Measurements from ENCODE around the gene TMEM101.

DNA sequence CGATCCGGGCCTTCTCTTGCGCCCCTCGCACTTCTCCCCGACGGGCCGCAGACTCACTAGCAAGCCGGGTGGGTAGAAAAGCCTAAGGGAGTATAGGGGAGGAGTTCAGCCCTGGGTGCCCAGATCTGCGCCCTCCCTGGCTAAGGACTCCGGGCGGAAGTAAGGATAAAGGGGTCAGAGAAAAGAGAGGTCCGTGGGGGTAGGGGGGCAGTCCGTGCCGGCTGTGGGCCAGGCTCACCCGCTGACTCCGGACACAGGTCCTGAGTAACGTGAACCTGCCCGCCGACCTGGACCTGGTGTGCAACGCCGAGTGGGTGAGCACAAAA lies 8.5 kb downstream of the TMEM101 start:
- TF ChIP-seq, protein P1, sequence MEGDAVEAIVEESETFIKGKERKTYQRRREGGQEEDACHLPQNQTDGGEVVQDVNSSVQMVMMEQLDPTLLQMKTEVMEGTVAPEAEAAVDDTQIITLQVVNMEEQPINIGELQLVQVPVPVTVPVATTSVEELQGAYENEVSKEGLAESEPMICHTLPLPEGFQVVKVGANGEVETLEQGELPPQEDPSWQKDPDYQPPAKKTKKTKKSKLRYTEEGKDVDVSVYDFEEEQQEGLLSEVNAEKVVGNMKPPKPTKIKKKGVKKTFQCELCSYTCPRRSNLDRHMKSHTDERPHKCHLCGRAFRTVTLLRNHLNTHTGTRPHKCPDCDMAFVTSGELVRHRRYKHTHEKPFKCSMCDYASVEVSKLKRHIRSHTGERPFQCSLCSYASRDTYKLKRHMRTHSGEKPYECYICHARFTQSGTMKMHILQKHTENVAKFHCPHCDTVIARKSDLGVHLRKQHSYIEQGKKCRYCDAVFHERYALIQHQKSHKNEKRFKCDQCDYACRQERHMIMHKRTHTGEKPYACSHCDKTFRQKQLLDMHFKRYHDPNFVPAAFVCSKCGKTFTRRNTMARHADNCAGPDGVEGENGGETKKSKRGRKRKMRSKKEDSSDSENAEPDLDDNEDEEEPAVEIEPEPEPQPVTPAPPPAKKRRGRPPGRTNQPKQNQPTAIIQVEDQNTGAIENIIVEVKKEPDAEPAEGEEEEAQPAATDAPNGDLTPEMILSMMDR (conservative IDR thresholded peaks at IDR 0.05) = no peak
- TF ChIP-seq EZH2 (IDR thresholded peaks at IDR 0.05; ENCODE audit: low read depth) = no peak

Data from PC-9 (cell line).